M059J (cell line): ENCODE results near the gene JMJD8. TPM values are rescaled to one million over a fixed set of nuclear protein-coding genes. Genes with fewer than 3 reads are reported as not detected.

Experiments
- DNase-seq: peaks from one replicate; pipeline ENCODE4 v3.0.0-alpha.2; 2012; ENCODE audit warnings: low read depth
- total RNA-seq: library from RNA; depleted of rRNA; stranded (reverse); fragments of >200 nt; shearing (Covaris generic); gene quantifications from 2 replicates; pipeline ENCODE4 v1.2.3, GENCODE V29; 2014; rRNA removed

Gene JMJD8
- total RNA-seq, result 57.8 and 68.5 TPM in 2 replicates

DNA sequence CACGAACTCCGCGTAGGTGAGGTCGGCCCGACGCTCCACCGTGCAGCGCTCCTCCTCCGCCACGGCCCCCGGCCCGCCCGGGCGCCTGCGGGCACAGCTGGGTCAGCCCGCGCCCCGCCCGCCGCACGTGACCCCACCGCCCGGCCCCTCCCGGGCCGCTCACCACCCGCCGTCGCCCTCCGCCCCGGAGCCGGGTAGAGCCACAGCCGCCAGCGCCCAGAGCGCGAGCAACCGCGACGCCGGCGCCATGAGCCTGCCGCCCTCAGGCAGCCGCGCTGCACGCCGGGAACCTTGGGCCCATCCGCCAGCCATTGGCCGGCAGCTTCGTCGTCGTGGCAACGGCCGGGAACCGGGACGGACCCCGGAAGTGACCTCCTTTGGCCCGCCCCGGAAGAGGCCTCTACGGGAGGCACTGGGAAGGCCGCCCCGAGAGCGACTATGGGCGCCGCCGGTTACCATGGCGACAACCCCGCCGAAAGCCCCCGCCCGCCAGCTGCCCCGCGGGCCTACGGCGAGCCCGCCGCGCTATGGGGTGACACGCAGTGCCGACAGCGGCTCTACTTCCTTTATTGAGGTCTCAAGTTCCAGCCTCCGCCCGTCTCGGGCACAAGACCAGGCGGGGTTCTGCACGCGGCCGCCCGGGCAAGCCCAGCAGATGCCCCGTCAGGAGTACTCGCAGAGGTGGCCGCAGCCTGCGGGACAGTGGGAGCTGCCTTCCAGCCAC lies at the start of gene JMJD8:
JMJD8 (minus strand) TSS at position 264 of the 724 bp plus-strand sequence; CDS start at position 249, 15 bp downstream.
- DNase-seq, result peak; percentile 95

DNA sequence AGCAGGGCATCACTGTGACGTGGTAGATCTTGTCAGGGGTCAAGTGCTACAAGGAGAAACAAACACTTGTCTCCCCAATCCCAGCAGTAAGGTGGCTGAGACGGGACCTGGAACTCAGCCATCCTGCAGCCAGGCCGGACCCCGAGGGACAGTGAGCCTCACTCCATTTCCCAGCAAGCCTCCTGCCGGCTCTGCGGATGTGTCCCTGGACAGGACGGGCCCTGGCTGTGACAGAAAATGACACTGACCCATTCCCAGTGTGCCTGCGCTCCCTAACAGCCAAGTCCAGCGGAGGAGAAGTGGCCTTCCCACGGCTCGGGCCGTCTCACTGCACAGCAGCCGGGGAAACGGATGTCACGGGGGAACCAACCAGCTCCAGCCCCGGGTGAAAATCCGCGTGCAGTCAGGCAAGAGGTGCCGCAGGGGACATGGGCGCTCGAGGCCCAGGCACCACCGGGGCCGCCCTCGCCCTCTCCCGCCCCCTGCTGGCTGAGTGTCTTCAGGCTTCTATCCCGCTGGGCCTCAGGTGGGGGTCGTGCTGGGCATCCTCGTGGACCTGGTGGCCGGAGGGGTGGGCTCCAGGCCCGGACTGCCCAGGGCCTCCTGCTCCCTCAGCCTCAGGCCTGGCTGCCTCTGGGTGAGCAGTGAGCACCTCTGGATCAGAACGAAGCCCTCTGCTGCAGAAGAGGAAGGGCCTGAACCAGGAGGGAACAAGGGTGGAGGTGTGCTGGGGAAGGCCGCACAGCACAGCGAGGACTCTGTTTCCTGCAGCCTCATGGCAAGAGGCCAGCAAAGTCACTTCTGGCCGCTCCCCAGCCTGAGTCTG lies 49.5 kb upstream of the JMJD8 start:
- no peak for DNase-seq

DNA sequence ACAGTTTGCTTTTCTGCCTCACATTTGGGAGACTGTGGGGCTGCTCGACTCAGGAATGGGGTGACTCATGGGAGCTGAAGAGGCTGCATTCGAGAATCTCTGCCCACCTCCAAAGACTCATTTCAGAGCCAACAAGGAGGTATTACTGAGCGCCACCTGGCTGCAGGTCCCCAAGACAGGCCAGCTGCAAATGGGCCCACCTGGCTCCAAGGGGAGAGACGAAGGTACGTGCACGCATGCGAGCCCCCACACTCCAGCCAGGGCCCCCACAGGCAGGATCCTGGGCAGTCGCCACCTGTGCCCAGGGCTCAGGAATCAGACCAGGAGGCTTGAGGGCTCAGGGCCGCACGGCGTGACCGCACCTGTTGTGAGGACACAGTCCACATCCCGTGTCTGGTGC lies 48.8 kb upstream of the JMJD8 start:
- peak; percentile 59 for DNase-seq

GRCh38 chr16:732332-732731 lies 48.2 kb upstream of the JMJD8 start:
- DNase-seq, result no peak

- DNase-seq, result no peak
Measured at GRCh38 chr16:730666-731509, 46.8 kb upstream of the JMJD8 start.

DNA sequence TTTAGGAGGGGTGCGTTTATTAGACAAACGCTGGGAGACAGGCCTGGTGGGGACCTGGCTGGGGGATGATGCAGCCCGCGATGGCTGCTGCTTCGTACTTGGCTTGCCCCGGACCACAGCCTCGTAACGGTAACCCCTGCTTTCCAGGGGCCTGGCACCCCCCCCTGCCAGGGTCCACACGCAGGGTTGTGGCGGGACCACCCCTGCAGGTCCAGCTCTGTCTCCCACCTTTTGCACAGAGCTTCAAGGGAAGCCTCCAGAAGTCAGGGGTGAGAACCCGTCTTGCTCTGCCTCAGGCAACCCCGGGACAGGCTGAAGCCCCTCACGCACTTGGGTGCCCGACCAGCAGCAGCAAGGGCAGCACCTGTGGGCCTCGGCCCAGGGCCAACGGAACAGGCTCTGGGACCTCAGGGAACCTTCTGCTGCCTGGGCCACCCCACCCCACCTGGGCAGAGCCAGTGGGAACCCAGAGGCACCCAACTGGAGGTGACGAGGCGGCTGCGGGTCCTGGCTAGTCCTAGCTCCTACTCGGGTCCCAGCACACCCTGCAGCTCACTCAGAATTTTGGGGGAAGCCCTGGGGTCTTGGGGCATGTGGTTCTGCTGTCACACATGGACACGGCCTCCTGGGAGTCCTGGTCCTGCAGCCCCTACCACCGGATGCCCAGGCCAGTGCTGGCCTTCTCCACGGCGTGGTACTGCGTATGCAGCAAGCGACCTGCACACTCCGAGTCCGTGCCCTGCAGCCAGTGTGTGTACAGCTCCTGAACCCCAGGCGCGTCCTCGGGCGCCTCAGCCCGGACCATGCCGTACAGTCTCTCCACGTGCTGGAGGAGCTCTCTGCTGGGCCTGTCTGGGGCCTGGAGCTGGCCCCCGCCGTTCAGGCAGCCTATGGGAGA lies 45.9 kb upstream of the JMJD8 start:
- no peak for DNase-seq

DNA sequence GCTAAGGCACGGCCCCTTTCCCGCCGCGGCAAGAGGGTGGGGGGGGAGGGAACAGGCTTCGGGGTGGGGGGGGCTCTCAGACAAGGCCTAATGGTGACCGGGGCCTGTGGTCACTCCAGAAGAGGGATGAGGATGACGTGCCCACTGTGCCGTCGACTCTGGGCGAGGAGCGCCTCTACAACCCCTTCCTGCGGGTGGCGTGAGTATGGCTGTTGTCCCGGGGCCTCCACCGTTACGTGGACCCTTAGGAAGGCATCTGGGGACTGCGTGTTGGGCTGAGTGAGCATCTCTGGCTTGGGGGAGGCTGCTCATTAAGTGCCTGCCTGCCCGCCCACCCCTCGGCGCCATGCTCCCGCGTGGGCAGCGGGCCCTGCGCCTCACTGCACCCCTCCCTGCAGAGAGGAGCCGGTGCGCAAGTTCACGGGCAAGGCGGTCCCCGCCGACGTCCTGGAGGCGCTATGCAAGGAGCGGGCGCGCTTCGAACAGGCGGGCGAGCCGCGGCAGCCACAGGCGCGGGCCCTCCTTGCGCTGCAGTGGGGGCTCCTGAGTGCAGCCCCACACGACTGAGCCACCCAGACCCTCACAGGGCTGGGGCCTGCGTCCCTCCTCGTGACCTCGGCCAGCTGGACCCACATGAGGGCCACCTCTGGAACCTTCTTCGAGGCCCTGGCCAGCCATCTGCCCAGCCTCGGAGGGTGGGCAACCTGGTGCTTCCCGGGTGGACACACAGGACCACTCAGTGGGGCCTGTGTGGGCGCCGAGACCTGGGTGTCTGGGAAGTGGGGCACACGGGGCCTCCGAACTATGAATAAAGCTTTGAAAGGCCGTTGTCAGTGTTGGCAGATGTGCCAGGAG lies 45.0 kb upstream of the JMJD8 start:
- DNase-seq, result no peak

- peak; percentile 84 for DNase-seq
Measured at GRCh38 chr16:728131-728889, 44.2 kb upstream of the JMJD8 start.

- DNase-seq, result no peak
Measured at GRCh38 chr16:727291-727977, 43.3 kb upstream of the JMJD8 start.

DNA sequence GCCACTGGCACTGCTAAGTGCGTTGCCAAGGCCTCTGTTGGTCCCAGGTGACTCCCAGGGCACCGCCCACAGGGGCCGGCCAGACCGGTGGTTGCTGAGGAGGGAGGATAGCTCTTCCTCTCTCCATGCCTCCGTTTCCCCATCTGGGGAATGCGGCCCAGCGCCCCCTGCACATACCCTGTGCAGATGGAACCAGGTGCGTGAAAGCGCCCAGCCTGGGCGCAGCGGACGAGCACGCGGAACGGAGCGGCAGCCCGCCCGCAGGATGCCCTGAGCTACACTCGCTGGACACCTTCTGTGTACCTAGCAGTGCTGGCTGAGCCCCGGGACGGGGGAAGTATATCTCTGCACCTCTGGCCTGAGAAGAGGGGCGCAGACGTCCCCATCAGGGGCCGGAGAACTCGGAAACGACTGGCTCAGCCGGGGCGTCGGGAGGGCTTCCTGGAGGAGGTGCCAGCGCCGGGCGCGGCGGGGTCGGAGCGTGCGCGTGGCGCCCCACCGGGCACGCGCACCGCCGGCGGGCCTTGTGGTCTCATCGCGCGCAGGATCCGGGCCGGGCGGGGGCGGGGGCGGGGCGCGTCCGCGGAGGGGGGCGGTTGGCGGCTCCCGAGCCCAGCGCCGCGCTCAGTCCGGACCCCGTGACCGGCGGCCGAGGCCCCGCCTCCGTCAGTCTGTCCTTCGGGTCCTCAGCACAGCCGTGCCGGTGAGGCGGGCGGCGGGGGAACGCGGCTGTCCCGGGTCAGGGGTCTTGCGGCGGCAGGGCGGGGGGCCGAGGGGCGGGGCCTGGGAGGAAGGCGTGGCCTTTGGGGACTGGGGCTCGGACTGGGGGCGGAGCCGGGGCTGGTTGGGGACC lies 42.5 kb upstream of the JMJD8 start, which contains the start of the genes CCDC78 and HAGHL:
CCDC78 (minus strand) TSS at position 6 of the 853 bp plus-strand sequence. CDS start 76 bp downstream, outside the sequence.
HAGHL (plus strand) TSS at position 669 of the 853 bp plus-strand sequence. CDS start 404 bp downstream, outside the sequence.
- no peak for DNase-seq

- DNase-seq, result no peak
Measured at GRCh38 chr16:726188-726437, 42.0 kb upstream of the JMJD8 start.

- no peak for DNase-seq
Measured at GRCh38 chr16:725463-726187, 41.5 kb upstream of the JMJD8 start.

GRCh38 chr16:725041-725376 lies 40.9 kb upstream of the JMJD8 start:
- no peak for DNase-seq

- no peak for DNase-seq
Measured at GRCh38 chr16:724188-725040, 40.3 kb upstream of the JMJD8 start.

GRCh38 chr16:723695-724094 lies 39.6 kb upstream of the JMJD8 start:
- no peak for DNase-seq
